SK-N-SH treated with all-trans-retinoic acid at 6 μM for 48 hours (cell line): ENCODE data around the gene KREMEN1.

Experiments
- ATAC-seq: fragments of 200-7000 bp; cut with Tn5 transposase; 3 replicates; pipeline ENCODE4 v1.9.1; 2020; ENCODE audit warnings: mild to moderate bottlenecking, moderate library complexity
- ARNTL ChIP-seq: fragments of 450-650 bp; formaldehyde crosslinking; IDR thresholded peaks from 2 replicates; pipeline ENCODE4 v1.5.0; 2020; ENCODE audit warnings: low read depth, mild to moderate bottlenecking, moderate library complexity, borderline replicate concordance
- BACH2 ChIP-seq: fragments of 250-450 bp; sonication (Bioruptor Pico); IDR thresholded peaks from 2 replicates; pipeline ENCODE4 v1.9.0; 2021; ENCODE audit warnings: mild to moderate bottlenecking, borderline replicate concordance
- CSDC2 ChIP-seq: fragments of 250-450 bp; sonication (Bioruptor Pico); IDR thresholded peaks from 2 replicates; pipeline ENCODE4 v1.5.0; 2020; ENCODE audit warnings: mild to moderate bottlenecking, moderate library complexity
- ESRRG ChIP-seq: fragments of 250-450 bp; sonication (Bioruptor Pico); IDR thresholded peaks from 2 replicates; pipeline ENCODE4 v1.6.1; 2021; ENCODE audit warnings: mild to moderate bottlenecking
- GLIS3 ChIP-seq: fragments of 250-450 bp; sonication (Bioruptor Pico); IDR thresholded peaks from 2 replicates; pipeline ENCODE4 v1.5.0; 2020; ENCODE audit warnings: mild to moderate bottlenecking, moderate library complexity
- ISL1 ChIP-seq: fragments of 250-450 bp; sonication (Bioruptor Pico); IDR thresholded peaks from 2 replicates; pipeline ENCODE4 v2.1.2; 2022; ENCODE audit warnings: mild to moderate bottlenecking, moderate library complexity
- PPARA ChIP-seq: fragments of 250-450 bp; sonication (Bioruptor Pico); IDR thresholded peaks from 2 replicates; pipeline ENCODE4 v1.5.0; 2020; ENCODE audit warnings: mild to moderate bottlenecking, borderline replicate concordance
- RARB ChIP-seq: fragments of 250-450 bp; sonication (Bioruptor Pico); IDR thresholded peaks from 2 replicates; pipeline ENCODE4 v1.8.0; 2021; ENCODE audit warnings: mild to moderate bottlenecking, moderate library complexity
- SNAI2 ChIP-seq: fragments of 250-450 bp; sonication (Bioruptor Pico); IDR thresholded peaks from 2 replicates; pipeline ENCODE4 v1.5.0; 2020; ENCODE audit warnings: mild to moderate bottlenecking, moderate library complexity
- TCF4 ChIP-seq: fragments of 250-450 bp; sonication (Bioruptor Pico); IDR thresholded peaks from 2 replicates; pipeline ENCODE4 v1.8.0; 2021; ENCODE audit warnings: mild to moderate bottlenecking, moderate library complexity, borderline replicate concordance
- TOX ChIP-seq: fragments of 250-450 bp; sonication (Bioruptor Pico); IDR thresholded peaks from 2 replicates; pipeline ENCODE4 v1.8.0; 2021; ENCODE audit warnings: mild to moderate bottlenecking, moderate library complexity, borderline replicate concordance
- ZC3H10 ChIP-seq: fragments of 250-450 bp; sonication (Bioruptor Pico); IDR thresholded peaks from 2 replicates; pipeline ENCODE4 v1.5.1; 2021; ENCODE audit warnings: mild to moderate bottlenecking, moderate library complexity
- ZFP30 ChIP-seq: fragments of 450-650 bp; formaldehyde crosslinking; IDR thresholded peaks from 2 replicates; pipeline ENCODE4 v1.5.0; 2022; ENCODE audit warnings: mild to moderate bottlenecking, moderate library complexity
- ZNF565 ChIP-seq: fragments of 450-650 bp; formaldehyde crosslinking; conservative IDR thresholded peaks from 2 replicates; pipeline ENCODE4 v1.5.0; 2020; ENCODE audit warnings: low read depth, mild to moderate bottlenecking, moderate library complexity
- ZNF70 ChIP-seq: fragments of 450-650 bp; formaldehyde crosslinking; IDR thresholded peaks from 2 replicates; pipeline ENCODE4 v1.5.0; 2020; ENCODE audit warnings: mild to moderate bottlenecking, moderate library complexity
- TF ChIP-seq, protein P1 (sequence below): fragments of 250-450 bp; sonication (Bioruptor Pico); IDR thresholded peaks from 2 replicates; pipeline ENCODE4 v1.5.1; 2020; ENCODE audit warnings: low read depth, mild to moderate bottlenecking, moderate library complexity
- TF ChIP-seq, protein P2 (sequence below): fragments of 250-450 bp; sonication (Bioruptor Pico); IDR thresholded peaks from 2 replicates; pipeline ENCODE4 v1.5.1; 2021; ENCODE audit warnings: mild to moderate bottlenecking, moderate library complexity
- TF ChIP-seq, protein P3 (sequence below): fragments of 250-450 bp; sonication (Bioruptor Pico); IDR thresholded peaks from 2 replicates; pipeline ENCODE4 v1.8.0; 2021; ENCODE audit warnings: low read depth, mild to moderate bottlenecking, moderate library complexity, borderline replicate concordance
- TF ChIP-seq, protein P4 (sequence below): fragments of 250-450 bp; sonication (Bioruptor Pico); IDR thresholded peaks from 2 replicates; pipeline ENCODE4 v1.5.0; 2020; ENCODE audit warnings: mild to moderate bottlenecking, moderate library complexity
- TF ChIP-seq, protein P5 (sequence below): fragments of 250-450 bp; sonication (Bioruptor Pico); IDR thresholded peaks from 2 replicates; pipeline ENCODE4 v1.8.0; 2020; ENCODE audit warnings: mild to moderate bottlenecking, moderate library complexity, borderline replicate concordance

Gene KREMEN1

DNA sequence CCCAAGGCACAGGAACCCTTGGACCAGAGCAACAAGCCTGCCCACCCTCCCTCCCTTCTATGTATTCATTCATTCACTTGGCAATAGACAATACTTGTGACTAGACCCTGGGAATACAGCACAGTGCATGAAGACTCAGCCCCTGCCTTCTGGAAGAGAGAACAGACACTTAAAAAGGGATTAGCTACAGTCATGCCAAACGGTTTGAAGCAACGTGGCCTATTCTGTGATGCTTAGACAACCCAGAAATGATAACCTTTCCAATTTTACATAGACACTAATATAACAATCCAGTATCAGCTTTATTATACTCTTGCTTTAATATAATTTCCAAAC is 52.6 kb downstream of the KREMEN1 start:
- TF ChIP-seq ISL1 (no peak), ZFP30 (CRISPR knock-in tag) (no peak), ZNF565 (CRISPR knock-in tag) (no peak), TCF4 (no peak), CSDC2 (CRISPR knock-in tag) (no peak), PPARA (CRISPR knock-in tag) (no peak)

DNA sequence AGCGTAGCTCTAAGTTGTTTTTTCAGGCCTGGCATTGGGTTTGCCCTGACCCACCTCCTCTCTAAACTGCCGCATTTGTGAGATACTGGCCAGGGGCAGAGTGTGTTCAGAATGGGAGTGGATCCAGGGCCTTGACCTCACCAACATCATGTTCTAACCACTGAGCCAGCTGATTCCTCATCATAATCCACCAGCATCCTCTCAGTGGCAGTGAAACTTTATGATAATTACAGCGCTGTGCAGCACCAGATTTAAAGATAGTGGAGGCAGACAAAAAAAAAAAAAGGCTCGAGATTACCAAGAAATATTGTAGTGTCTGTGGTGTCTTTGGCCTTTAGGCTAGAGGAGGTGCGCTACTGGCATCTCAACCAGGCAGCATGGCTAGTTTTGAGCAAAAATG is 53.0 kb downstream of the KREMEN1 start:
- no peak for ATAC-seq

More for the DNA sequence above, 52.6 kb downstream of the KREMEN1 start:
- ATAC-seq: no peak

DNA sequence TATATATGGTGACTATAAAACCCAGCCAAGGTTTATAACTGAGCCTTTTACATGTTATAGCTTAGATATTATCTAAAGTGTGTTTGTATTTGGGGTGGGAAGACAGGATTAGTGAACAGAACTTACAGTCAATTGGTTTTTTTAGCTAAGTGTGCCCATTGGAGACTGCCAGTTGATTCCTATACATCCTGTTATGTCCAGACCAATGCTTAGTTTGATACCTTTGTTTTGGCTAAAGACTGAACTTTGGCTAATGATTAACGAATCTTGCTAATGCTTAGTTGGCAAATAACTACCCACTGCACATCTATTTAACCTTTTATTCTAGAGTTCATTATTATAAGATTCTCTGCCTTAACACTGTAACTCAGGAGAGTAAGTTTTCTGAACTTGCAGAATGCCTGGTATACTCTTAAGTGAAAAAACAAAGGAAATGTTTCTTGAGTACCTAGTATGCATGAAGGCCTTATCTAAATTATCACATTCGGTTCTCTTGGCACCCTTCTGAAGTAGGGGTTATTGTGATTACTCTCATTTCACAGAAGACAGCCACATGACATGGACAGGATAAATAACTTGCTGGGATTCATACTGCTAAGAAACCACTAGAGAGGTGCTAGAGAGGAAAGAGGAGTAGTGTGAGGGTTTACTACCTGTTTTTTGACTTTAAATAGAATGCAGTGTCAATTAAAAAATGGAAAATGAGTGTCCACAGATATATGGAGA is 54.0 kb downstream of the KREMEN1 start:
- no peak for ATAC-seq
- no peak for TF ChIP-seq GLIS3 (CRISPR knock-in tag)
- no peak for TF ChIP-seq ZNF70 (CRISPR knock-in tag)
- TF ChIP-seq, protein P1, sequence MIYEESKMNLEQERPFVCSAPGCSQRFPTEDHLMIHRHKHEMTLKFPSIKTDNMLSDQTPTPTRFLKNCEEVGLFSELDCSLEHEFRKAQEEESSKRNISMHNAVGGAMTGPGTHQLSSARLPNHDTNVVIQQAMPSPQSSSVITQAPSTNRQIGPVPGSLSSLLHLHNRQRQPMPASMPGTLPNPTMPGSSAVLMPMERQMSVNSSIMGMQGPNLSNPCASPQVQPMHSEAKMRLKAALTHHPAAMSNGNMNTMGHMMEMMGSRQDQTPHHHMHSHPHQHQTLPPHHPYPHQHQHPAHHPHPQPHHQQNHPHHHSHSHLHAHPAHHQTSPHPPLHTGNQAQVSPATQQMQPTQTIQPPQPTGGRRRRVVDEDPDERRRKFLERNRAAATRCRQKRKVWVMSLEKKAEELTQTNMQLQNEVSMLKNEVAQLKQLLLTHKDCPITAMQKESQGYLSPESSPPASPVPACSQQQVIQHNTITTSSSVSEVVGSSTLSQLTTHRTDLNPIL (CRISPR knock-in tag): no peak
- no peak for TF ChIP-seq RARB (CRISPR knock-in tag)
- no peak for TF ChIP-seq ARNTL (CRISPR knock-in tag)
- TF ChIP-seq ESRRG: no peak
- TF ChIP-seq ZC3H10 (CRISPR knock-in tag): no peak
- TF ChIP-seq SNAI2 (CRISPR knock-in tag): no peak
- TF ChIP-seq PPARA (CRISPR knock-in tag): no peak
- TF ChIP-seq, all 23 proteins: peak for 0

More for the DNA sequence above, 53.0 kb downstream of the KREMEN1 start:
- TF ChIP-seq RARB (CRISPR knock-in tag) (no peak), TOX (CRISPR knock-in tag) (no peak), ZC3H10 (CRISPR knock-in tag) (no peak), ZNF565 (CRISPR knock-in tag) (no peak), ZFP30 (CRISPR knock-in tag) (no peak)
- TF ChIP-seq, protein P2, sequence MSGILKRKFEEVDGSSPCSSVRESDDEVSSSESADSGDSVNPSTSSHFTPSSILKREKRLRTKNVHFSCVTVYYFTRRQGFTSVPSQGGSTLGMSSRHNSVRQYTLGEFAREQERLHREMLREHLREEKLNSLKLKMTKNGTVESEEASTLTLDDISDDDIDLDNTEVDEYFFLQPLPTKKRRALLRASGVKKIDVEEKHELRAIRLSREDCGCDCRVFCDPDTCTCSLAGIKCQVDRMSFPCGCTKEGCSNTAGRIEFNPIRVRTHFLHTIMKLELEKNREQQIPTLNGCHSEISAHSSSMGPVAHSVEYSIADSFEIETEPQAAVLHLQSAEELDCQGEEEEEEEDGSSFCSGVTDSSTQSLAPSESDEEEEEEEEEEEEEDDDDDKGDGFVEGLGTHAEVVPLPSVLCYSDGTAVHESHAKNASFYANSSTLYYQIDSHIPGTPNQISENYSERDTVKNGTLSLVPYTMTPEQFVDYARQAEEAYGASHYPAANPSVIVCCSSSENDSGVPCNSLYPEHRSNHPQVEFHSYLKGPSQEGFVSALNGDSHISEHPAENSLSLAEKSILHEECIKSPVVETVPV (CRISPR knock-in tag): no peak

DNA sequence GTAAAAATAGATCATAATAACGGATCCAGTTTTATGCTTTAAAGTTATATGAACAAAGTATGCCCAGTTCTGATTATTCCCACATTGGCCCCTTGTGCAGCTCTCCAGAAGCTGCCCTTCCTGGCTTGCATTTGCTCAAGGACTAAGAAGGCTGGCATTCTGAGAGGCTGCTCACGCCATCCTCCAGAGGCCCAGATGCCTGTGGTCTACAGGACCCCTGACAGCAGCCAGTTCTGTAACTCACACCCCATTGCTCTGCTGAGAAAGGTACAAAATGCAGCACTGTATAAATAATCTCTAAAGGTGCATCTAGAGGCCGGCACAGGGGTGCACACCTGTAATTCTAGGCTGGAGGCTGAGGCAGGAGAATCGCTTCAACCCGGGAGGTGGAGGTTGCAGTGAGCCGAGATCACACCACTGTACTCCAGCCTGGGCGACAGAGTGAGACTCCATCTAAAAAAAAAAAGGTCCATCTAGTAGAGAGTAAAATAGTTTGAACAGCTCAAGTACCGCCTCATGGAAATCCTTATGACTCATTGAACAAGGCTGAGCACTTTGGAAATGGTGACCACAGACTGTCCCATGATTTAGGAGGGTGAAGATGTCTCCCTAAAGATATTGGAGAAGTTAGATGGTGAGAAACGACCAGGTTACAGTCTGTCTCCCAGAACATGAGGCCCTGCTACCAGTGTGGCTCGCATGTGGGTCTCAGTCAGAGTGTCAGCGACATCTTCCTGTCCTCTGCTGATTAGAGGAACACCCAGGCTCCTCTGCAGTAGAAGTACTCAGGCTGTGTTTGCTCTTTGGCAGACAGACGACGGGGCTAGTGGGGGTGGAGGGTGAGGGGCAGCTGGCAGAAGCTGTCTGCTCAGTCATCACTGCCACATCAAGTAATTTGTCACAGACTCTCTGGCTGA is 56.3 kb downstream of the KREMEN1 start:
- ATAC-seq: peak; percentile 71
- no peak for TF ChIP-seq ARNTL (CRISPR knock-in tag)
- no peak for TF ChIP-seq GLIS3 (CRISPR knock-in tag)
- no peak for TF ChIP-seq ISL1
- TF ChIP-seq SNAI2 (CRISPR knock-in tag): no peak
- TF ChIP-seq ZC3H10 (CRISPR knock-in tag): no peak
- no peak for TF ChIP-seq ZNF565 (CRISPR knock-in tag)
- TF ChIP-seq, protein P3, sequence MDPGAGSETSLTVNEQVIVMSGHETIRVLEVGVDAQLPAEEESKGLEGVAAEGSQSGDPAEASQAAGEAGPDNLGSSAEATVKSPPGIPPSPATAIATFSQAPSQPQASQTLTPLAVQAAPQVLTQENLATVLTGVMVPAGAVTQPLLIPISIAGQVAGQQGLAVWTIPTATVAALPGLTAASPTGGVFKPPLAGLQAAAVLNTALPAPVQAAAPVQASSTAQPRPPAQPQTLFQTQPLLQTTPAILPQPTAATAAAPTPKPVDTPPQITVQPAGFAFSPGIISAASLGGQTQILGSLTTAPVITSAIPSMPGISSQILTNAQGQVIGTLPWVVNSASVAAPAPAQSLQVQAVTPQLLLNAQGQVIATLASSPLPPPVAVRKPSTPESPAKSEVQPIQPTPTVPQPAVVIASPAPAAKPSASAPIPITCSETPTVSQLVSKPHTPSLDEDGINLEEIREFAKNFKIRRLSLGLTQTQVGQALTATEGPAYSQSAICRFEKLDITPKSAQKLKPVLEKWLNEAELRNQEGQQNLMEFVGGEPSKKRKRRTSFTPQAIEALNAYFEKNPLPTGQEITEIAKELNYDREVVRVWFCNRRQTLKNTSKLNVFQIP (CRISPR knock-in tag): no peak
- TF ChIP-seq ZNF70 (CRISPR knock-in tag): no peak
- TF ChIP-seq, protein P4, sequence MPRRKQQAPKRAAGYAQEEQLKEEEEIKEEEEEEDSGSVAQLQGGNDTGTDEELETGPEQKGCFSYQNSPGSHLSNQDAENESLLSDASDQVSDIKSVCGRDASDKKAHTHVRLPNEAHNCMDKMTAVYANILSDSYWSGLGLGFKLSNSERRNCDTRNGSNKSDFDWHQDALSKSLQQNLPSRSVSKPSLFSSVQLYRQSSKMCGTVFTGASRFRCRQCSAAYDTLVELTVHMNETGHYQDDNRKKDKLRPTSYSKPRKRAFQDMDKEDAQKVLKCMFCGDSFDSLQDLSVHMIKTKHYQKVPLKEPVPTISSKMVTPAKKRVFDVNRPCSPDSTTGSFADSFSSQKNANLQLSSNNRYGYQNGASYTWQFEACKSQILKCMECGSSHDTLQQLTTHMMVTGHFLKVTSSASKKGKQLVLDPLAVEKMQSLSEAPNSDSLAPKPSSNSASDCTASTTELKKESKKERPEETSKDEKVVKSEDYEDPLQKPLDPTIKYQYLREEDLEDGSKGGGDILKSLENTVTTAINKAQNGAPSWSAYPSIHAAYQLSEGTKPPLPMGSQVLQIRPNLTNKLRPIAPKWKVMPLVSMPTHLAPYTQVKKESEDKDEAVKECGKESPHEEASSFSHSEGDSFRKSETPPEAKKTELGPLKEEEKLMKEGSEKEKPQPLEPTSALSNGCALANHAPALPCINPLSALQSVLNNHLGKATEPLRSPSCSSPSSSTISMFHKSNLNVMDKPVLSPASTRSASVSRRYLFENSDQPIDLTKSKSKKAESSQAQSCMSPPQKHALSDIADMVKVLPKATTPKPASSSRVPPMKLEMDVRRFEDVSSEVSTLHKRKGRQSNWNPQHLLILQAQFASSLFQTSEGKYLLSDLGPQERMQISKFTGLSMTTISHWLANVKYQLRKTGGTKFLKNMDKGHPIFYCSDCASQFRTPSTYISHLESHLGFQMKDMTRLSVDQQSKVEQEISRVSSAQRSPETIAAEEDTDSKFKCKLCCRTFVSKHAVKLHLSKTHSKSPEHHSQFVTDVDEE: no peak
- TF ChIP-seq RARB (CRISPR knock-in tag): no peak
- TF ChIP-seq TOX (CRISPR knock-in tag): no peak
- TF ChIP-seq, protein P1 (CRISPR knock-in tag): no peak
- TF ChIP-seq, protein P5, sequence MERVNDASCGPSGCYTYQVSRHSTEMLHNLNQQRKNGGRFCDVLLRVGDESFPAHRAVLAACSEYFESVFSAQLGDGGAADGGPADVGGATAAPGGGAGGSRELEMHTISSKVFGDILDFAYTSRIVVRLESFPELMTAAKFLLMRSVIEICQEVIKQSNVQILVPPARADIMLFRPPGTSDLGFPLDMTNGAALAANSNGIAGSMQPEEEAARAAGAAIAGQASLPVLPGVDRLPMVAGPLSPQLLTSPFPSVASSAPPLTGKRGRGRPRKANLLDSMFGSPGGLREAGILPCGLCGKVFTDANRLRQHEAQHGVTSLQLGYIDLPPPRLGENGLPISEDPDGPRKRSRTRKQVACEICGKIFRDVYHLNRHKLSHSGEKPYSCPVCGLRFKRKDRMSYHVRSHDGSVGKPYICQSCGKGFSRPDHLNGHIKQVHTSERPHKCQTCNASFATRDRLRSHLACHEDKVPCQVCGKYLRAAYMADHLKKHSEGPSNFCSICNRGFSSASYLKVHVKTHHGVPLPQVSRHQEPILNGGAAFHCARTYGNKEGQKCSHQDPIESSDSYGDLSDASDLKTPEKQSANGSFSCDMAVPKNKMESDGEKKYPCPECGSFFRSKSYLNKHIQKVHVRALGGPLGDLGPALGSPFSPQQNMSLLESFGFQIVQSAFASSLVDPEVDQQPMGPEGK (CRISPR knock-in tag): no peak
- TF ChIP-seq, protein P2 (CRISPR knock-in tag): no peak
- TF ChIP-seq BACH2 (CRISPR knock-in tag): no peak
